NOMO-1 (cell line): ENCODE results near the gene SEZ6L.
A peak's percentile ranks its signal among the peaks of the same experiment; 100 is the strongest.

Source experiments
- DNase-seq, 2 experiments: peaks; one replicate each; lab custom pipeline; 2025; ENCODE audit not compliant: unreplicated experiment in 2 of 2; lab: John Stamatoyannopoulos, UW

SEZ6L gene

DNA sequence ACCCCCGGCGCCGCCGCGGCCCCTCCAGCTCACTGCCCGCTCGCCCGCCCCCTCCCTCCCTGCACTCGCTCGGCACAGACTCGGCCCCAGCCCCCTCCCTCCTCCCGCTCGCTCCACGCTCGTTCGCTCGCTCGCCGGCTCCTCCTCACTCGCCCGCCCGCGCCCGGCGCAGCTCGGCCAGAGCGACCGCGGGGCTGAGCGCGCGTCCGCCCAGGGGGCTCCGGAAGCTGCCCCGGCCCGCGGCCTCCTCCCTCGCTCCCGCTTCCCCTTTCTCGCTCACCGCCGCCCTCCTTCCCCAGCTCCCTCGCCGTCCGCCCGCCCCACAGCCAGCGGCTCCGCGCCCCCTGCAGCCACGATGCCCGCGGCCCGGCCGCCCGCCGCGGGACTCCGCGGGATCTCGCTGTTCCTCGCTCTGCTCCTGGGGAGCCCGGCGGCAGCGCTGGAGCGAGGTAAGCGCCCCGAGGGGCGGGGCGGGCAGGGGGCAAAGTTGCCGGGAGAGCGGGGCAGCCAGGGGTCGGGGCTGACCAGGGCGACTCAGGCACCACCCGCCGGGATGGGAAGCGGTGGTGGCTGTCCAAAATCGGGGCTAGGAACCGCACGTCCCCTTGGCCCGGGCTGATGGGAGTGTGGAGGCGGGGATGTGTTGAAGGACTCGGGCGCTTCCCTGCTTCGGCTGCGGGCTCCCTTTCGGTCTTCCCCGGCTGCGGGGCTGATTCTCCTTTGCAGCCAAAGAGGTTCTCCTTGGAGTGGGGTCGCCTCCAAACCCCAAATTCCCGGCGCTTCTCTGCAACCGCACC, at the start of gene SEZ6L:
SEZ6L (plus strand) TSS at position 148 of the 797 bp plus-strand sequence; CDS start at position 356, 208 bp downstream.
- peak; percentile 43 to 56 for DNase-seq

DNA sequence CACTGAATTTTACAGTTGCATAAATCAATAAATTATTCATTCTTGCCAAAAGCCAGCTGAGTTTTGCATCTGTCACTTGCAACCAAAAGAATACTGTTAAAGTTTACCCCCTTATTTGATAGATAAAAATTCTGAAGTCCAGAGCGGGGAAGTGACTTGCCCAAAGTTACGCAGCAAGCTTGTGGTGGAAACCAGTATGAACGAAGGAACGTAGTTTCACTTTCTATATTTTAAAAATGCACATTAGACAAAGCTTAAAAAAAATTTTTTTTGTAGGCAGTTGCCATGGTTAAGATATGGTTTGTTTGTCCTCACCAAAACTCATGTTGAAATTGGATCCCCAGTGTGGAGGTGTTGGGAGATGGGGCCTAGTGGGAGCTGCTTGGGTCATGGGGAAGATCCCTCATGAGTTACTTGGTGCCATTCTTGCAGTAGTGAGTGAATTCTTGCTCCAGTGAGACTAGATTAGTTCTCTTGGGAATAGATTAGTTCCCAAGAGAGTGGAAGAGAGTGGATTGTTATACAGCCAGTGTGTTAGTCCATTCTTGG, 46.3 kb upstream of the SEZ6L start:
- peak; percentile 9 to 19 for DNase-seq

DNA sequence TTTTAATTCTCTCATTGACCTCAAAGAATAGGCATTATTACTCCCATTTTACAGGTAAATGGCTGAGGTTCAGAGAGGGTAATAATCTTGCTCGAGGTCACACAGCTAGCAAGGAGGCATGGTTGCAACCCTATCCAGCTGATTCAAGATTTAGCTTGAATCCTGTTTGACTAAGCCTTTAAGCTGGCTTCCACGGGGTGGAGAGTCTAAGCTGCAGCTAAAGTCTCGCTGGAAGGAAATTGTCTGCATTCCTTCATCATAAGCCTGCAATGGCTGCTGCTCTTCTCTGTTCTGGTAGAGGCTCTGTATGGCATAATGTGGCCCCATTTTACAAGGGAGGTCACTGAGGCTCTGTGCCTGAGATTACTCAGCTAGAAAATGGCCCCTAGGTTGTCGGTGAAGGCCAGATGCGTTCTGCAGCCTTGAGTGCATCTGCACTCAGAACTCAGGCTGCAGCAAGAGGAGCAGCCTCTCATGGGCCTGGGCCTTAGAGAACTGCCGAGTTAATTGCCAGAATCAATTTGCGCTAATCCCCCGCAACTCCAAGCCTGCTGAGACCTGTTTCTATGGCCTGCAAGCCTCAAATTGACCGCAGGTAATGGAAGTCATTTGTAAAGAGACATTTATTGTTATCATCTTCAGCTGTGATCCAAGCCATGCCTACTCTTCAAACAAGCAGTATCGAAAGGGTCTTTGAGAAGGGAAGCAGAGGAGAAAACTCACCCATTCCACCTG, 44.1 kb upstream of the SEZ6L start:
- no peak for DNase-seq

DNA sequence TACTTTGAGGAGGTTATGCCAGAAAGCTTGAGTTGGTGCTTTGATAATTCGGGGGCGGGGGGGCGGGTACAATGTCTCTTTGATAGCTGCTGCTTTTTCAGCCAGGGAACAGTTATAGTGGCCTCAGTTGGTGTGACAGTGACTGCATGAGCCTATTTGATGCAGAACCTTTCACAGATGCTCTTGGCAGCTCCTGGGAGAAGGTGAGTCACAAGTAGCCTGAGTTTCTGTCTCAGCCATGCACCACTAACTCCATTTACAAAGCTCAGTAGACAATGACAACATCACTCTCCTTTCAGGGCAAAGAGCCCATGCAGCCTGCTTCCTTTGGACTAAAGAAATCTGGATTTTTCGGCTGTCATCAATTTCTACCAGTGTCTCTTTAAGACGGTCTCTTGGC, 42.1 kb upstream of the SEZ6L start:
- DNase-seq = no peak

DNA sequence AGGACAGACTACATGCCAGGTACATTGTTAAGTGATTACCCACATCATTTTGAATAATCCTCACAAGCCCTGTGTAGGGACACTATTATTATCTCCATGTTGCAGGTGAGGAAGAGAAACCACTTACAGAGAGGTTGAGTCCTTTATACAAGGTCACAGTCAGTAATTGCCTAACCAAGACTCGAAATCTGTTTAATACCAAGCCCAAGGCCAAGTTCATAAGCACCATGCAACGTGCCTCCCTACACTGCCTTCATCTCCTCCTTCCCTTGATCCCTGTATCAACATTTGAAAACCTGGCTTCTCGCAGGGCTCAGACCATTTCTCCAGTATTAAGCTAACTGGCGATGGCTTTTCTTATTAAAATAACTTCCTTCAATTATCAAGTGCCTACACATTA, 41.7 kb upstream of the SEZ6L start:
- DNase-seq = no peak

DNA sequence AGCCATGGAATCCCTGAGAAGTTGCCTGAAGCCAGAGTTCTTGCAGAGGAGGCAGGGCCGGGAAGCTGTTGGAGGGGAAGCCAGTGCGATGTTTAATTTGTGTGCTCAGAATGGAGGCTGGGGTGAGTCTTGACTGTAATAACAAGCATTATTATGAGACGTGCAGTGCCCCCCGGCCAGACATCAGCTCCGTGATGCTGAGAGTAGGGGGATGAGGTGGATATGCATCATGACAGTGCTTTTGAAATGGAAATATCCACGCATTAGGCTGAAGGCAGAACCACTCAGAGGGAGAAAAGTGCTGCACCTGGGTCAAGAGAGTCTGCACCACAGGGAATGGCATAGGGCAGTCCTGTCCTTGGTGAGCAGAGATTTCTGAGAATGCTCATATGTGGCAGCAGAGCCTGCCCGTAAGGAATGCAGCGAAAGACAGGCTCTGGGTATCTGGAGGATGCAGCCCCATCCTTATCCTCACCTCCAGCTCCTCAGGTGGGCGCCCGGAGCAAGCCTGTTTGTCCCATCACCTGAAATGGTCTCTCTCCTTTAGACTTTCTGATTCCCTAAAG, 37.6 kb upstream of the SEZ6L start:
- DNase-seq = no peak

DNA sequence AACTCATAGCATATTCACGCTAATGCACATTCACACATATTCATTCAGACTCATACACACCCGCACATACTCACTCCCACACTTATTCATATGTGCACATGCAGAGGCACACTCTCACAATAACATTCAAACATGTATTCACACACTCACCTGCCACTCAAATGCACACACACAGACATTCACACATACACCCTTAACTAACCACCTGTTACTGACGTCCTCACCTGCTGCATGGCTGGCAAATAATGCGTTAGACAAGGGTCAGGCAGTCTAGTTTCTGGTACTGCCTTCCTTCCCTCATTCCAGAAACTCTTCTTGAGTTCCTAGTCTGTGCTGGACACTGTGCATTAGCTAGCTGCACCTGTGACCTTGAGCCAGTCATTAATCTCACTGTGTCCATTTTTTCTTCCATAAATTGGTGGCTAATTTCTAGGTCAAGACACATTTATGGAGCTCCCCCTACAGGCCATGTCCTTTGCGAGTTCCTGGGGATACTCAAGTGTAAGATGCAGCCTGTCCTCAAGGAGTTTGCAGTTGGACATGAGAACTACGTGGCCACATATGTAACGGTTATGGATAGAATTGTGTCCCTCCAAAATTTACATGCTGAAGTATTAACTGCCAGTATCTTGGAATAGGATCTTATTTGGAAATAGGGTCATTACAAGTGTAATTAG, 34.5 kb upstream of the SEZ6L start:
- DNase-seq = no peak

DNA sequence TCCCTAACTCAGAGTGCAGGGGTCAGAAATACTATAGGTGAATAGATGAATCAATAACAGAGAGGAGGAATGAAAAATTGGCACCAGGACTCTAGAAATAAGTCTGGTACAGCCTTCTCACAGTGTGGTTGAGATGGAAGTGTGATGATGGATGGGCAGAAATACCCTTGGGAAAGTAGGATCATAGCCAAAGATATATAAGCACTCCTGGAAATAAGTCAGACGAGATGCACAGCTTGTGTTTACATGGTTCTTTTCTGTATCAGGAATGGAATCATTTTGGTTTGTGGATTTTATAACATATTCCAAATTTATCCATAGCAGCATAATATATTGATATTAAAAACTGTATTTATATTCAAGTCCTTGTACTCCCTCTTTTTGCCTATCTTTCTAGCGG, 33.5 kb upstream of the SEZ6L start:
- DNase-seq = no peak

DNA sequence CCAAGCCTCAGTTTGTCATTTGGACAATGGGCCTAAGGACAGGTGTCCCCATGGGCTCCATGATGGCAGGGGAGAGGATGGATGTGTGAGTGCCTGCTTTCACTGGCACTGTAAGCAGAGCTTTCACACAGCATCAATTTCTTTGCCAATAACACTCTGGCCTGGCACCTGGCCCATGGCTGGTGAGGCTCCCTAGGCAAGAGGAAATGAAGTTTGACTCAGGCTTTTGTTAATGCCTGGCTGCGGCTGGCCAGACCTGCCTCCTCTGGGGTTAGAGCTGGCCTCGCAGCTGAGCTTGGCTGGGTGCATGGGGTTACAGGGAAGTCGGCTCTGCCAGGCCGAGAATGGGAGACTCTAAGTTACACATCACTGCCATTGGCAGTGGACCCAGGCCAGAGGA, 30.0 kb upstream of the SEZ6L start:
- DNase-seq = no peak

DNA sequence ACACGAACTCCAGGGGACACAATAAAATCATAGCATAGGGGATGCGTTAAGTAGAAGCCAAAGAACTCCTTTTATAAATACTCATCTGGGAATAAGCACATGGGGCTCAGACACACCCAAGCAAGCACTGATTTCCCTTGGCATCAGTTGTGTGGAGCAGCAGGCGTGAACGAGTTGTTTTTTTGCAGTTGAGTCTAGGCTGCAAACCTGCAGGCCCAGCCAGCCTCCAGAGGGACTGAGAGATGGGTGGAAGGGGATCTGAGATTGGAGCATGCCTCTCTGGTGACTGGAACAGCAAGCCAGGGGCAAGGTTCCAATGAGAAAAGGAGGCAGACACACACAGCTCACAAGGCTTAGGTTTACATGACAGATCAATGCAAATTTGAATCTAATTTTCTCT, 27.4 kb upstream of the SEZ6L start:
- DNase-seq = no peak

DNA sequence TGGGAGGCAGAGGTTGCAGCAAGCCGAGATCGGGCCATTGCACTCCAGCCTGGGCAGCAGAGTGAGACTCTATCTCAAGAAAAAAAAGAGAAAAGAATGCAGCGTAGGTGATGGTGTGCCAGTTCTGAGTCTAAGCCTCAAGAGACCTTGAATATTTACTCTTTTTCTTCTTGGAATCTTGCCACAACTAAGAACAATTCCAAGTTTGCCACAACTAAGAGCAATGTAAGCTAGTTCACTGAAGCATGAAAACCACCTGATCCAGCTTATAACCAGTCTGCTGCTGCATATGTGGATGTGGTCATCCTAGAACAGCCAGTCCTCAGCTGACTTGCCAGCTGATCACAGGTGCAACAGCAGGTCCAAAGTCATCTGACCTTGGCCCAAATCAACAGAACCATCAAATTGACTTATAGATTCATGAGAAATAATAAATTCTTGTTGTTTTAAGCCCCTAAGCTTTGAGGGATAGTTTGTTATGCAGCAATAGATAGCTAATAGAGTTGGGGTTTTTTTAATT, 25.4 kb upstream of the SEZ6L start:
- DNase-seq = no peak

DNA sequence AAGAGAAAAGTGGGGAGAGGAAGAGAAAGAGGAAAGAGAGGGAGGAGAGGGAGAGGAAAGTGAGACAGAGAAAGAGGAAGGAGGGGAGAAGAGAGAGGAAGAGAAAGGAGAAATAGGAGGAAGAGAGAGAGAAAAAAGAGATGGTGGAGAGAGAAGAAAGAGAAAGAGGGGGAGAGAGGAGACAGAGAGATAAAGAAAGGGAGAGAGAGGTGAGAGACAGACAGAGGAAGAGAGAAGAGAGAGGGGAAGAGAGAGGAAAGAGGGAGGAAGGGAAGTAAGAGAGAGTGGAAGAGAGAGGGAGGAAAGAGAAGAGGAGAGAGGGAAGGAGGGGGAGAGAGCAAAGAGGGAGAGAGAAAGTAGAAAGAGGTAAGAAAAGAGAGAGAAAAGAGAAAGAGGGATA, 9.4 kb upstream of the SEZ6L start:
- DNase-seq = no peak

DNA sequence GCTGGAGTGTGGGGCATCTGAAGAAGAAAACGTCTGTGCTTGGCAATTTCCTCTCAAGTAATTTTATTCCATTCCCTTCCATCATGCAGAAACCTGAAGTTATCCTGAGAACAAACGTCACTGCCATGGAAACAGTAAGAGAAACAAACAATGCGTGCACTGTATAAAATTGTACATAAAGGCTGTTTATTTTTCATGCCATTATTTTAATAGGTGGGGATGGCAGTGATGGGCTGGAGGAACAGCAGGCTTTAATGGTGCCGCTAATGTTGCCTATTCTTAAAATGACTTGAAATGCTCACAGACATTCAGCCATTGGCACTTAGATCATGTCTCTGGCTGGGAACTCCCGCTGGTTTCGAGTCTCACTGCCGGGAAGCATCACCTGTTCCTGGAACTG, 7.5 kb upstream of the SEZ6L start:
- no peak for DNase-seq

DNA sequence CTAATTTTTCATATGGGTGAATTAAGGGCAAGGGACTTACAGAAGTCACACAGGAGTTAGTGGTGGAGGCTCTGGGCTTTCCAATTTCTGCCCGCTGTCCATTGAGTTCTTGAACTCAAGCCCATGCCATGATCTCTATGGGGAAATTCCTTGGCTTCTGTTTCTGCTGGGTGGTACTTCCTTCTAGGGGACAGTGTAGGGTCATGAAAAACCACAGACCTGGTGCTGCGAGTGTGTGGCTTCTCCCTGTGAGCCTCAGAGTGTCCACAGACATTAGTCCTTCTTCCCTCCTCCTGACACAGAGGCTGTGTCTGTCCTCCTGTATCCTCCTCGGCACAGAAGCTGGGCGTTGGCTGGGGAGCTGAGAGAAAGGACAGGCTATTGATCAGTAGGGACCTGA, 6.3 kb upstream of the SEZ6L start:
- no peak for DNase-seq

DNA sequence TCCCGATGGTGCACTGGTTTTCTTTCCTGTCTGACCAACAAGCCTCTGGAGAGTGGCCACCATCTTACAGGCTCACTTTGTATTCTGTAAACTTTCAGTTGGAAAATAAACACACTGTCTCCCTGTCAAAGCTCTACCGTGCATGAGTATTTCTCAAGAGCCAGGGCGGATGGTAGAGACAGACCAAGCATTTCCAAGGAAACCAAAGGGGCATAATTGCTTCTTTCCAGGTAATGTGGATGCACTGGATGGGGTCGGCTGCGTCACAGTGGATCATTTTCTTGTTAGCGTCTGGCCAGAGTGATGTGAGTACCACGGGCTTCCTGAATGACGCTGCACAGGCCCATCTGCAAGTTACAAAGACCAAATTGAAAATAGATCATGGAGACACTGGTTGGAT, 5.1 kb upstream of the SEZ6L start:
- DNase-seq = no peak

DNA sequence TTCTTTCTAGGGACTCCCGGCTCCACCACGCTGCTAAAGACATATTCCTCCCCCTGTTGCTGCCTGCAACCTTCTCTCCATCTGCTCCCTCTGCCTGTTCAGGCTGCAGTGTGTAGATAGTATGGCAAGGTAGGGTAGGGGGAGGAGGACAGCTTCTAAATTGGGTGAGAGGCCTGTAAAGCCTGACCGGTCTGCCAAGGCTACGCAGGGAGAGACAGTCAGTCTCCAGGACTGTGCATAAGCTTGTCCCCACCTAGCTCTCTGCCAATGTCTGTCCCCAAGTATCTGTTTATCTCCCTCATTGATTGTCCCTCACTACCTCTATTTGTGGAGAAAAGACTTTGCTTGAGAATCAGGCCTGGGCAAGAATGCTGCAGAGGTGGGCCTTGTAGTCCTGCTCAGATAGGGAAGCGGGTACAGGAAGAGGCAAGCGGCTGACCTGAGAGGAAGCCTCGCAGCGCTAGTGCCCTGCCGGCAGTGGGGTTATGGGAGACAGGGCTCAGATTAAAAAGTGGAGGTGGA, 871 bp upstream of the SEZ6L start:
- peak; percentile 29 to 47 for DNase-seq

DNA sequence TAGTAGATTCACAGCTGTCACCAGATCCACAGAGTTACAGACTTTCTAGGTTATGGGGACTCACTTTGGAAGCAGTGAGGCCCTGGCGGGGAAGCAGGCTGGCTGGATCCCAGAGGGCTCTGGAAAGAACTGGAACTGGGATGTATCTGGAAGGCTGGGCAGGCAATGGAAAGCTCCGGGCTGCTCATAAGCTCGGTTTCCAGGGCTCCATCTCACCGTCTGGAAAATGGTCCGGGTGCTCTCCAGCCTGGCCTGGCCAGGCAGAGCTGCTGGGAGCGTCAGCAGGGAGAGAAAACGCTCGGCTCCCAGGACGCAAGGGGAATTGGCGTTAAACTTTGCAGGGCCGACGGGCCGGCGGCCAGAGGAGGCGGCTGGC, 335 bp upstream of the SEZ6L start:
- no peak for DNase-seq

DNA sequence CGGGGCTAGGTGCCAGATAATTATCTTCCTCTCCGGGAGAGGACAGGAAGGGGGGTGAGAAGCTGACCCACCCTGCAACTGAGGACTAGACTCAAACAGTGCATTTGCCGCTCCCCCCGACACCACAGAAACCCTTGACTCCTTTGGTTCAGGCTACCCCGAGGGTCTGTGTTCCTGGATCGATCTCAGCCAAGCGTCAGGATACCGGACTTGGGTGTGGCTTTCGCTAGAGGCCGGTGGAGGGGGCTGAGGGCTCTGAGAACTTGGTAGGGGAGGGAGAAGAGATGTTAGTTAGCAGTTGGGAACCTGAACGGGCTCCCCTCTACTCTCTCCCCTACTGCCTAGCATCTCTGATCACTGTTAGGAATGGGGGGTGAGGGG, 840 bp downstream of the SEZ6L start:
- no peak for DNase-seq

DNA sequence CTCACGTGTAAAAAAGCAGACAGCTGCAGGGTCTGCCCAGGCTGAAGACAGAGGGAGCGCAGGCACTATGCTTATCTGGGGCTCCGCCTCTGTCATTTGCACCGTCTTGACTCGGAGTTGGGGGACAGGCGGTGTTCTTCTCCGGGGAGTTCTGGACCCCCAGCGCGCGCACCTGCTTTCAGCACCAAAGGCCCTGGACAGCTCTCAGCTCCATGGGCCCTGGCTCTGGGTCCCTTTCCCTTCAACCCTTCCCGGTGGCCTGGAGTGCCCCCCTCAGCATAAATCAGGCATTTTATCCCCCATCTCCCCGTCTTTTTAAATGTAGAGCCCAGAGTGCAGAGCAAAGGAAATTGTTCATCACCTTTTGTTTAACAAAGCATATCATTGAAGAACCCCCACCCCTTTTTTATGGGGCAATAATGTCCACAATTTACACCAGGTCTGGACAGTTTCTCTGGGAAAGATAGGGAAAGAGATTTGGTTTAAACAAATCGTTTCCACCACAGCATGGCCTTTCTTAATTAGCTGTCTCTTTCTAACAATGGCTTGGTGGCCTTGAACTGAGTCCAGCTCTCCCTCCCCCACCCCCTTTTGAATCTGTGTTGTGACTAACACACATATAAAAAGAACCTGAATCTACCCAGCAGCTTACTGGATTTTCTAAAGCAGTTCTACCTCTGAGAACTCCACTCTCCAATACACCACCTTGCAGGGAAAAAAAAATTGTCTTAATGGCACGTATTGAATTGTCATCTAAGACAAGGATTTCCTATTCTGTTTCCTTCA, 1.7 kb downstream of the SEZ6L start:
- DNase-seq = no peak

DNA sequence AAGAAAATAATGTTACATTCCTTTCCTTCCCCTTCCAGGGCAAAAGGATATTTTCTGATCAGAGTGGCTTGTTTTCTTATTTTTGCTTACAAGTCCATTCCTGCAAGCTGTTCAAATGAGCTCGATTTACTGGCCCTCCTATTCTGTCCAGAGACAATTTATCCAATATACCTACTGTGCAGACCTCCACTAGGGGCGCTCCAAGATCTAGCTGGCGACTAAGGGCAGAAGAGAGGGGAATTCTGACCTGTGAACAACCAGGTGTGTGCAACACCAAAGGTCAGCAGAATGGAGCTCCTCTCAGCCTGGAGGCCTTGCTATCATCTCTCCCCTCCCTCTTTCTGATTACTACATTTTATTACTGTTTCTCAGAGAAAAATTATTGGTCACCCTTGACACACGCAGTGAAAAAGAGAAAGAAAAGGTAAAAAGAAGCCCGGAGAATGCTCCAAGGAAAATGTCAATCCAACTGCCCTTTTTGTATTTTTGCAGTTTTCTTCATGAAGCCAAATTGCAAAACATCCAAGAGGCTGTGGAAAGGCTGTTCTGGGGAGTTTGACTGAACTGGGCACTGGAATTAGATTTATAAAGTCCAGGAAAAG, 3.2 kb downstream of the SEZ6L start:
- DNase-seq = peak; percentile 15 to 32
